Measurements from ENCODE around the gene PSMF1. TPM values are rescaled to one million over a fixed set of nuclear protein-coding genes. Genes with fewer than 3 reads are reported as not detected.

Gene PSMF1
- total RNA-seq, 1 donor from 2014 or later: 110 TPM

GRCh38 chr20:1191299-1191698 lies 72.9 kb downstream of the PSMF1 start:
- Mint-ChIP-seq H3K9me3 (ENCODE audit: low read depth) (no peaks in the 10 kb centered on the region), H3K27me3 (ENCODE audit: low read depth) (peaks cover 41% of the 10 kb centered on the region), H3K27ac (ENCODE audit: unreplicated experiment) (no peak overlapping the region), H3K36me3 (ENCODE audit: low read depth) (no peaks in the 10 kb centered on the region), H3K4me3 (ENCODE audit: unreplicated experiment) (no peak overlapping the region), H3K4me1 (ENCODE audit: low read depth) (no peaks in the 10 kb centered on the region)
- no peak for TF ChIP-seq CTCF (IDR thresholded peaks at IDR 0.05)
- DNase-seq (ENCODE audit: low spot score): no peak

GRCh38 chr20:1195226-1195625 lies 76.8 kb downstream of the PSMF1 start:
- H3K27me3 Mint-ChIP-seq (ENCODE audit: low read depth): peaks cover 37% of the 10 kb centered on the region
- no peak for DNase-seq (ENCODE audit: low spot score)
- H3K4me3 Mint-ChIP-seq (ENCODE audit: unreplicated experiment): no peak overlapping the region
- no peak overlapping the region for H3K27ac Mint-ChIP-seq (ENCODE audit: unreplicated experiment)
- H3K4me1 Mint-ChIP-seq (ENCODE audit: low read depth): no peaks in the 10 kb centered on the region
- TF ChIP-seq CTCF (IDR thresholded peaks at IDR 0.05): no peak
- no peaks in the 10 kb centered on the region for H3K9me3 Mint-ChIP-seq (ENCODE audit: low read depth)
- no peaks in the 10 kb centered on the region for H3K36me3 Mint-ChIP-seq (ENCODE audit: low read depth)

DNA sequence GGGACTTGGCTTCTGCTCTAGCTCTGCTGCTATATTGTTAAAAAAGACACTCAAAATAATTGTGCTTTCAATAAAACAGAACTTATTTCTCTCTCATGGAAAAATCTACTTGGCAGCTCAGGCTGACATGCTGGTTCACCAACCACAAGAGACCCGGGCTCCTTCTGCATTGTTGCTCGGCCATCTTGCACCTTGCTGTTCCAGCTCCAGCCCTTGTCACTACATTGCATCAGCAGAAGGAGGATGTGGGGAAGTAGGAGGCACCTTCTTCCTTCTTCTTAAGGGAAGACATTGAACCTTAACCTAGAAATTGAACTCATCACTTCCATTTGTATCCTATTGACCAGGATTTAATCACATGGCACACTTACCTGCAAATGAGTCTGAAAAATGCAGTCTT lies 78.2 kb downstream of the PSMF1 start:
- H3K27me3 Mint-ChIP-seq (ENCODE audit: low read depth): peaks cover 28% of the 10 kb centered on the region
- no peaks in the 10 kb centered on the region for H3K36me3 Mint-ChIP-seq (ENCODE audit: low read depth)
- TF ChIP-seq CTCF (IDR thresholded peaks at IDR 0.05): no peak
- H3K27ac Mint-ChIP-seq (ENCODE audit: unreplicated experiment): no peak overlapping the region
- H3K4me1 Mint-ChIP-seq (ENCODE audit: low read depth): no peaks in the 10 kb centered on the region
- no peaks in the 10 kb centered on the region for H3K9me3 Mint-ChIP-seq (ENCODE audit: low read depth)
- no peak overlapping the region for H3K4me3 Mint-ChIP-seq (ENCODE audit: unreplicated experiment)
- no peak for DNase-seq (ENCODE audit: low spot score)

- H3K9me3 Mint-ChIP-seq (ENCODE audit: low read depth): no peaks in the 10 kb centered on the region
- no peak overlapping the region for H3K4me3 Mint-ChIP-seq (ENCODE audit: unreplicated experiment)
- DNase-seq (ENCODE audit: low spot score): no peak
- no peak overlapping the region for H3K27ac Mint-ChIP-seq (ENCODE audit: unreplicated experiment)
- no peak for TF ChIP-seq CTCF (IDR thresholded peaks at IDR 0.05)
- peaks cover 27% of the 10 kb centered on the region for H3K27me3 Mint-ChIP-seq (ENCODE audit: low read depth)
- H3K4me1 Mint-ChIP-seq (ENCODE audit: low read depth): no peaks in the 10 kb centered on the region
- no peaks in the 10 kb centered on the region for H3K36me3 Mint-ChIP-seq (ENCODE audit: low read depth)
Measured at GRCh38 chr20:1197801-1198200, 79.4 kb downstream of the PSMF1 start.

- no peak for DNase-seq (ENCODE audit: low spot score)
- peaks cover 26% of the 10 kb centered on the region for H3K27me3 Mint-ChIP-seq (ENCODE audit: low read depth)
- TF ChIP-seq CTCF (IDR thresholded peaks at IDR 0.05): no peak
- no peak overlapping the region for H3K27ac Mint-ChIP-seq (ENCODE audit: unreplicated experiment)
- no peaks in the 10 kb centered on the region for H3K4me1 Mint-ChIP-seq (ENCODE audit: low read depth)
- H3K36me3 Mint-ChIP-seq (ENCODE audit: low read depth): no peaks in the 10 kb centered on the region
- no peak overlapping the region for H3K4me3 Mint-ChIP-seq (ENCODE audit: unreplicated experiment)
- H3K9me3 Mint-ChIP-seq (ENCODE audit: low read depth): no peaks in the 10 kb centered on the region
Measured at GRCh38 chr20:1198751-1199150, 80.3 kb downstream of the PSMF1 start.
